ENCODE results near the gene ADM2. TPM values are rescaled to one million over a fixed set of nuclear protein-coding genes. Genes with fewer than 3 reads are reported as not detected.

ADM2 gene
- total RNA-seq, 1 experiment from 2014 or later: 11.9 TPM

DNA sequence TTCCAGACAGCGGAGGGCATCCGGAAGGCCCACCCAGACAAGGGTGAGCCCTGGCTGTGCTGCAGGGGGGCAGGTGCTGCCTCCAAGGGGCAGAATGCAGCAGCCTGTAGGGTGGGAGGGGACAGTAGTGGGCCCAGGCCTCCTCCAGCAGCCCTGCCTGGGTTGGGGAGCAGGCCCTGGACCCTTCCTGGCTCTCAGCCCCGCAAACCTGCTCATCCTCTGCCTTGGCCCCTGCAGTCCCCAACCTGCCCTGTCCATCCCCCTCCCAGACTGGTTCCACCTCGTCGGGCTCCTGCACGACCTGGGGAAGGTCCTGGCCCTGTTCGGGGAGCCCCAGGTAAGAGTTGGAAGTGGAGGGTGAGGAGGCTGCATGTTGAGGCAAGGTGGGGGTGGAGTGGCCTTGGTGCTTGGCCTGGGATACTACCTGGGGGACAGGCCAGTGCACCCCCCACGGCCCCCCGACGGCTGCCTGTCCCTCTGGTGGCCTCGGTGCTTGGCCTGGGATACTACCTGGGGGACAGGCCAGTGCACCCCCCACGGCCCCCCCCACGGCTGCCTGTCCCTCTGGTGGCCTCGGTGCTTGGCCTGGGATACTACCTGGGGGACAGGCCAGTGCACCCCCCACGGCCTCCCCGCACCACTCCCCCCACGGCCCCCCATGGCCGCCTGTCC, 6.8 kb downstream of the ADM2 start:
- H2BK12ac ChIP-seq (ENCODE audit: insufficient read length, low read depth, low read length): no peak overlapping the region
- no peak overlapping the region for H3K18ac ChIP-seq (ENCODE audit: insufficient read length, low read depth, low read length)
- no peak for TF ChIP-seq CTCF (conservative IDR thresholded peaks at IDR 0.05)
- no peaks in the 10 kb centered on the region for H3K23me2 ChIP-seq (ENCODE audit: insufficient read length, low read depth, low read length, poor library complexity, severe bottlenecking)
- no peak overlapping the region for H4K5ac ChIP-seq (ENCODE audit: insufficient read length, low read depth, low read length)
- no peak overlapping the region for H4K91ac ChIP-seq (ENCODE audit: insufficient read length, low read depth, low read length)
- H2AK5ac ChIP-seq (ENCODE audit: insufficient read length, low read length): no peak overlapping the region
- no peak overlapping the region for H3K56ac ChIP-seq (ENCODE audit: insufficient read length, low read depth, low read length)
- H3K4ac ChIP-seq (ENCODE audit: low read depth, low read length): no peak overlapping the region
- no peak overlapping the region for H2BK120ac ChIP-seq (ENCODE audit: low read depth, low read length, poor library complexity, severe bottlenecking)
- no peaks in the 10 kb centered on the region for H3K27me3 ChIP-seq (ENCODE audit: insufficient read depth, low read length)
- no peak overlapping the region for H3K9ac ChIP-seq (ENCODE audit: extremely low read depth, insufficient read length, low read length)
- H2BK5ac ChIP-seq (ENCODE audit: insufficient read length, low read length): no peak overlapping the region
- H2BK20ac ChIP-seq (ENCODE audit: low read depth, low read length, poor library complexity, severe bottlenecking): no peak overlapping the region
- no peaks in the 10 kb centered on the region for H3K9me3 ChIP-seq (ENCODE audit: control insufficient read depth, low read depth, low read length)
- no CpG with 5 or more reads among the region's 18 CpGs for WGBS (ENCODE audit: extremely low coverage, insufficient read length, low lambda C conversion rate)
- no peak for DNase-seq
- no peak overlapping the region for H3K27ac Mint-ChIP-seq
- peaks cover 0 to under 1% of the 10 kb centered on the region in 2 experiments; a peak in 1 of 5 replicates for H3K9me3 Mint-ChIP-seq
- no peak overlapping the region for H2AFZ ChIP-seq (ENCODE audit: low read length)
- no peaks in the 10 kb centered on the region for H4K20me1 ChIP-seq (ENCODE audit: control insufficient read depth, insufficient read depth, insufficient read length)
- no peak overlapping the region for H3K14ac ChIP-seq (ENCODE audit: insufficient read depth, low read length)
- H3K27ac ChIP-seq (ENCODE audit: insufficient read length, low read depth, low read length): no peak overlapping the region
- no peak overlapping the region for H2BK15ac ChIP-seq (ENCODE audit: low read depth, low read length)
- H3K4me3 Mint-ChIP-seq: no peak overlapping the region
- no peak overlapping the region for H3K23ac ChIP-seq (ENCODE audit: insufficient read length, low read depth, low read length)
- no peaks in the 10 kb centered on the region for H3K4me1 ChIP-seq (ENCODE audit: insufficient read depth, low read length)
- peaks cover 6% of the 10 kb centered on the region for H3K27me3 Mint-ChIP-seq (ENCODE audit: low read depth)
- H3K4me2 ChIP-seq (ENCODE audit: insufficient read depth, insufficient read length, low read length): no peak overlapping the region
- peaks cover 0 to 2% (median 0%) of the 10 kb centered on the region in 3 experiments; a peak in 1 of 7 replicates for H3K36me3 Mint-ChIP-seq (ENCODE audit: insufficient read depth in 1 of 3, low read depth in 3 of 3)
- peaks cover 3 to 6% of the 10 kb centered on the region in 2 experiments; a peak in 2 of 4 replicates for H3K4me1 Mint-ChIP-seq
- no peak overlapping the region for H3T11ph ChIP-seq (ENCODE audit: low read length)
- no peaks in the 10 kb centered on the region for H3K79me1 ChIP-seq (ENCODE audit: insufficient read depth, low read depth, low read length, poor library complexity, severe bottlenecking)
- H3K79me2 ChIP-seq (ENCODE audit: insufficient read depth, low read length): no peaks in the 10 kb centered on the region
- H4K8ac ChIP-seq (replicated peaks; ENCODE audit: insufficient read length, low read depth, low read length): no peak overlapping the region
